NAMALWA (cell line): ENCODE data around the gene MYMK.
A peak's percentile ranks its signal among the peaks of the same experiment; 100 is the strongest.
"Not testable (repeated sequence)": the region's sequence is repeated elsewhere in the genome, so short reads cannot be mapped to it uniquely, and the experiment has no call there.

Experiments
- DNase-seq: peaks from one replicate; pipeline ENCODE4 v3.0.0-alpha.2; 2015; ENCODE audit warnings: low spot score

MYMK gene

GRCh38 chr9:133524679-133525228, at the start of gene MYMK:
Gene MYMK (minus strand): TSS chr9:133524959. CDS start chr9:133524844, 115 bp downstream.
- no peak for DNase-seq

GRCh38 chr9:133573791-133574515, 49.2 kb upstream of the MYMK start:
- peak; percentile 45 for DNase-seq

GRCh38 chr9:133572821-133573361, 48.1 kb upstream of the MYMK start:
- no peak for DNase-seq

- DNase-seq: no peak
These were observed 47.3 kb upstream of the MYMK start for GRCh38 chr9:133571896-133572595.

- DNase-seq: no peak
These were observed 46.7 kb upstream of the MYMK start for GRCh38 chr9:133571391-133571890.

GRCh38 chr9:133570691-133571080, 45.9 kb upstream of the MYMK start:
- DNase-seq: no peak

- no peak for DNase-seq
These were observed 45.3 kb upstream of the MYMK start for GRCh38 chr9:133569891-133570690.

GRCh38 chr9:133569121-133569785, 44.5 kb upstream of the MYMK start:
- DNase-seq: peak; percentile 38

- DNase-seq: no peak
These were observed 43.4 kb upstream of the MYMK start for GRCh38 chr9:133568186-133568585.

- DNase-seq: no peak
These were observed 42.1 kb upstream of the MYMK start for GRCh38 chr9:133566817-133567216.

- no peak for DNase-seq
These were observed 41.6 kb upstream of the MYMK start for GRCh38 chr9:133566382-133566781.

- no peak for DNase-seq
These were observed 39.8 kb upstream of the MYMK start for GRCh38 chr9:133564451-133565116.

- not testable (repeated sequence) for DNase-seq
These were observed 39.1 kb upstream of the MYMK start for GRCh38 chr9:133563814-133564213.

GRCh38 chr9:133563291-133563796, 38.6 kb upstream of the MYMK start:
- peak; percentile 44 for DNase-seq

GRCh38 chr9:133562611-133563290, 38.0 kb upstream of the MYMK start:
- no peak for DNase-seq

- DNase-seq: no peak
These were observed 37.3 kb upstream of the MYMK start for GRCh38 chr9:133561976-133562554.

GRCh38 chr9:133560944-133561343, 36.2 kb upstream of the MYMK start:
- DNase-seq: no peak

GRCh38 chr9:133560311-133560710, 35.6 kb upstream of the MYMK start:
- no peak for DNase-seq
